Body of pancreas (tissue), 4 donors: ENCODE measurements around the gene AMMECR1L. TPM values are rescaled to one million over a fixed set of nuclear protein-coding genes. Genes with fewer than 3 reads are reported as not detected.
"Not testable (repeated sequence)": the region's sequence is repeated elsewhere in the genome, so short reads cannot be mapped to it uniquely, and the experiment has no call there.

Source experiments
- ATAC-seq: fragments of 150-250 bp; one replicate; pipeline ENCODE4 v1.9.1; 2016
- DNase-seq, 4 donors: peaks; one replicate each; pipeline ENCODE4 v3.0.0-alpha.2; 2019
- H3K27ac ChIP-seq, 4 donors: fragments of 200-600 bp; sonication (generic); 1 replicate in 3 of 4; 2 replicates in 1 of 4; pipeline versions ENCODE4 v1.5.1 to v1.6.1; 2016 to 2019; ENCODE audit warnings: mild to moderate bottlenecking in 1 of 4, mixed read lengths in 1 of 4, moderate library complexity in 1 of 4
- H3K27me3 ChIP-seq, 2 donors: fragments of 200-600 bp; sonication (generic); one replicate each; pipeline ENCODE4 v1.6.0; 2016; ENCODE audit warnings: mild to moderate bottlenecking in 1 of 2
- H3K36me3 ChIP-seq, 2 donors: fragments of 200-600 bp; sonication (generic); replicated peaks in 1 of 2; 2 replicates each; pipeline ENCODE4 v1.5.1; 2016; ENCODE audit warnings: low read depth in 2 of 2; ENCODE audit not compliant: insufficient read depth in 1 of 2
- H3K4me1 ChIP-seq: fragments of 200-600 bp; sonication (generic); one replicate; pipeline ENCODE4 v1.6.0; 2016
- H3K4me3 ChIP-seq, 2 donors: fragments of 200-600 bp; sonication (generic); 1 replicate in 1 of 2; 2 replicates in 1 of 2; pipeline ENCODE4 v1.5.1; 2016 to 2019
- H3K9me3 ChIP-seq, 3 donors: fragments of 200-600 bp; sonication (generic); 1 replicate in 2 of 3; 2 replicates in 1 of 3; pipeline ENCODE4 v1.5.1; 2016
- CTCF ChIP-seq, 7 experiments: fragments of 450-650 bp in 4 of 7; fragments of 200-600 bp in 3 of 7; sonication (generic) in 3 of 7; IDR thresholded peaks; one replicate each; pipeline ENCODE4 v1.5.1; 2016 to 2019; ENCODE audit warnings: antibody characterized with exemption in 7 of 7
- POLR2A ChIP-seq, 3 donors: fragments of 450-650 bp; IDR thresholded peaks; one replicate each; pipeline ENCODE4 v1.6.1; 2016; ENCODE audit warnings: antibody characterized with exemption in 3 of 3, mild to moderate bottlenecking in 2 of 3
- WGBS, 2 donors: methylation state at CpG; one replicate each; pipeline ENCODE4 v1.1.5; 2017; 5-methylcytosine and 5-hydroxymethylcytosine counted together
- intact Hi-C: fragments of 100-400 bp; cut with DNase I; formaldehyde crosslinking; loops from one replicate; pipeline ENCODE4 v1.15.1; 2023
- total RNA-seq, 2 donors: library from RNA; depleted of rRNA; stranded (reverse); fragments of >200 nt; gene quantifications; one replicate each; pipeline ENCODE4 v1.1.0, GENCODE V29; 2016

The AMMECR1L gene
- total RNA-seq, 2 donors from 2014 or later, result 6.2 to 9.2 TPM

GRCh38 chr2:127917916-127918315, 32.2 kb upstream of the AMMECR1L start:
- H3K4me1 ChIP-seq, result peaks cover 7% of the 10 kb centered on the region
- intact Hi-C loops, result no loop called here
- no peaks in the 10 kb centered on the region for H3K36me3 ChIP-seq
- no peak for ATAC-seq
- TF ChIP-seq CTCF (IDR thresholded peaks at IDR 0.05) (no peak), POLR2A (IDR thresholded peaks at IDR 0.05) (no peak)
- H3K9me3 ChIP-seq, result no peaks in the 10 kb centered on the region
- WGBS, 2 donors, result 81 to 93% methylated on average over 4 of the region's 4 CpGs
- no peaks in the 10 kb centered on the region for H3K27me3 ChIP-seq
- no peak overlapping the region for H3K4me3 ChIP-seq
- no peak for DNase-seq
- no peak overlapping the region for H3K27ac ChIP-seq

GRCh38 chr2:127913808-127914457, 28.2 kb upstream of the AMMECR1L start:
- WGBS, 2 donors, result 84 to 89% methylated on average over 6 to 8 of the region's 8 CpGs
- Histone ChIP-seq H3K27ac (no peak overlapping the region), H3K27me3 (no peaks in the 10 kb centered on the region), H3K9me3 (no peaks in the 10 kb centered on the region), H3K36me3 (no peaks in the 10 kb centered on the region), H3K4me3 (no peak overlapping the region), H3K4me1 (no peaks in the 10 kb centered on the region)
- no peak for DNase-seq
- TF ChIP-seq CTCF (IDR thresholded peaks at IDR 0.05) (no peak), POLR2A (IDR thresholded peaks at IDR 0.05) (no peak)
- intact Hi-C loops, result no loop called here
- no peak for ATAC-seq

- intact Hi-C loops, result no loop called here
- Histone ChIP-seq H3K36me3 (no peaks in the 10 kb centered on the region), H3K4me3 (no peak overlapping the region), H3K9me3 (no peaks in the 10 kb centered on the region), H3K4me1 (no peaks in the 10 kb centered on the region), H3K27me3 (no peaks in the 10 kb centered on the region), H3K27ac (no peak overlapping the region)
- ATAC-seq (no peak), DNase-seq (no peak)
- 55 to 71% methylated on average over 2 of the region's 2 CpGs for WGBS, 2 donors
- no peak for TF ChIP-seq CTCF (IDR thresholded peaks at IDR 0.05)
- no peak for TF ChIP-seq POLR2A (IDR thresholded peaks at IDR 0.05)
Observed at GRCh38 chr2:127911737-127912136, 26.0 kb upstream of the AMMECR1L start.

GRCh38 chr2:127910415-127910814, 24.7 kb upstream of the AMMECR1L start:
- no peak overlapping the region for H3K4me3 ChIP-seq
- no peak overlapping the region for H3K27ac ChIP-seq
- 88 to 93% methylated on average over 3 of the region's 3 CpGs for whole genome bisulfite sequencing, 2 donors
- DNase-seq (no peak), ATAC-seq (no peak)
- no peaks in the 10 kb centered on the region for H3K36me3 ChIP-seq
- no peaks in the 10 kb centered on the region for H3K4me1 ChIP-seq
- H3K9me3 ChIP-seq, result no peaks in the 10 kb centered on the region
- no peaks in the 10 kb centered on the region for H3K27me3 ChIP-seq
- intact Hi-C loops, result no loop called here
- TF ChIP-seq POLR2A (IDR thresholded peaks at IDR 0.05) (no peak), CTCF (IDR thresholded peaks at IDR 0.05) (no peak)

GRCh38 chr2:127909019-127909418, 23.3 kb upstream of the AMMECR1L start:
- WGBS, 2 donors, result 55 to 69% methylated on average over 3 to 6 of the region's 6 CpGs
- peak in 4 of 7 experiments; percentile 6 to 32 (median 23) for TF ChIP-seq CTCF (IDR thresholded peaks at IDR 0.05)
- no peak for TF ChIP-seq POLR2A (IDR thresholded peaks at IDR 0.05)
- no peaks in the 10 kb centered on the region for H3K9me3 ChIP-seq
- H3K27me3 ChIP-seq, result no peaks in the 10 kb centered on the region
- ATAC-seq (no peak), DNase-seq (peak in 2 of 4 donors; percentile 36 to 46)
- intact Hi-C loops, result no loop called here
- H3K27ac ChIP-seq, result no peak overlapping the region
- no peak overlapping the region for H3K4me3 ChIP-seq
- peaks cover 6% of the 10 kb centered on the region for H3K4me1 ChIP-seq
- no peaks in the 10 kb centered on the region for H3K36me3 ChIP-seq

GRCh38 chr2:127907733-127908400, 22.1 kb upstream of the AMMECR1L start:
- WGBS, 2 donors, result 91 to 97% methylated on average over 12 of the region's 12 CpGs
- H3K27me3 ChIP-seq, H3K9me3 ChIP-seq, H3K4me1 ChIP-seq, H3K4me3 ChIP-seq, H3K36me3 ChIP-seq, H3K27ac ChIP-seq, DNase-seq, ATAC-seq, intact Hi-C loops: not testable (repeated sequence)
